ENCODE data around the gene IAH1.

IAH1 gene, protein sequence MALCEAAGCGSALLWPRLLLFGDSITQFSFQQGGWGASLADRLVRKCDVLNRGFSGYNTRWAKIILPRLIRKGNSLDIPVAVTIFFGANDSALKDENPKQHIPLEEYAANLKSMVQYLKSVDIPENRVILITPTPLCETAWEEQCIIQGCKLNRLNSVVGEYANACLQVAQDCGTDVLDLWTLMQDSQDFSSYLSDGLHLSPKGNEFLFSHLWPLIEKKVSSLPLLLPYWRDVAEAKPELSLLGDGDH

DNA sequence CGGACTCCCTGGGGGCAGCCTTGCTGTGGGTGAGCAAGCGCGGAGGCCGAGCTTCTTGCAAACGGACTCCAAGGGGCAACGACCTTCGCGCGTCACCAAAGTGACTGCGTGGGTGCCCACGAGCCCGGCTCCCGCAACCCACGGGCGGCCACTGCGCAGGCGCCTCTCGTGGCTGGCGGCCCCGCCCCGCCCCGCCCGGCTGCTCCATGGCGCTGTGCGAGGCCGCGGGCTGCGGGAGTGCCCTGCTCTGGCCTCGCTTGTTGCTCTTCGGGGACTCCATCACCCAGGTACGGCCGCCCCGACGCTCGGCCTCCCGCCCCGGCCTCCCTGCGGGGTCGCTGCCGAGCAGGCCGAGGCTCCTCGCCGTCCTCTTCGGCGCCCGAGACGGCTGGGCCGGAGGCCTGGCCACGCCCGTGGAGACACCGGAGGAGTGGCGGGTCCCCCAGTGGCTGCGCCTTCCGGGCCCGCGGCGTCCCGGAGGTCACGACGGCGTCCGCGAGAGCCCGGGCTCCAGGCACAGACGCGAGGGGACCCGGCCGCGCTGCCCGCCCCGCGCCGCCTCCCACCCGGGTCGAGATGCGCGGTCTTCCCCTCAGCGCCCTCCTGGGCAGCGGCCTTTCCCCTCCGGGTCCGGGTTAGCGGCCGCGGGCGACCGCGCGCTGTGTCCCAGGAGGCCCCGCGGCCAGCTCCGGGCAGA, at the start of gene IAH1:
Gene IAH1, plus strand, starts transcription at position 191 of the 697 bp plus-strand sequence. Its CDS starts 16 bp downstream, at position 207.
- DNase-seq, result peak; percentile 17

DNA sequence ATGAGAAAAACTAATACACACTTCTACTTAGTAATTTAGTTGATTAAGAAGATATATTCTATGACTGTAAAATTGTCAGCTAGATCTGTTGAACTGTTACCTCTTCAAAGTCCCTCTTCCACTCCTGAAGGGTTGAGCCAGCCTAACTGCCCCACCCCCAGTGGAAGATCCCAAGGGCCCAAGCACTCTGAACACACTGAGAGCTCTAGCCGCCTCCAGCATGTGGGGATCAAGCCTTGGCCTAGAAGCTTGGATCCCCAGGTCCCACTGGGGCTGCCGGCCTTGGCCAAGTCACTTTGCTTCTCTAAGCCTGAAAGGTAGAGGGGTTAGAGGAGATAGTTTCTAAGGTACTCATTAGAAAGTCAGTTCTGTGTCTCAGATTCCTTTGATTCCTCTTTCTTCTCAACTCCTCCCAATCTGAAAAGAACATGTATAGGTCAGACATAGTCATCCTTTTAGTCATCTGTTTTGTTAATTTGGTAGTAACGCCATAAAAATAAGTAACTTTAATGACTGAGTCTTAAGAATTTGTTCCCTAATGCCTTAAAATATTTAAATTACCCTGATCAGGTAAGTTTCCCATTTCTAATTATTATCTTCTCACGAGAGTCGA, 45.3 kb upstream of the IAH1 start:
- DNase-seq, result no peak

DNA sequence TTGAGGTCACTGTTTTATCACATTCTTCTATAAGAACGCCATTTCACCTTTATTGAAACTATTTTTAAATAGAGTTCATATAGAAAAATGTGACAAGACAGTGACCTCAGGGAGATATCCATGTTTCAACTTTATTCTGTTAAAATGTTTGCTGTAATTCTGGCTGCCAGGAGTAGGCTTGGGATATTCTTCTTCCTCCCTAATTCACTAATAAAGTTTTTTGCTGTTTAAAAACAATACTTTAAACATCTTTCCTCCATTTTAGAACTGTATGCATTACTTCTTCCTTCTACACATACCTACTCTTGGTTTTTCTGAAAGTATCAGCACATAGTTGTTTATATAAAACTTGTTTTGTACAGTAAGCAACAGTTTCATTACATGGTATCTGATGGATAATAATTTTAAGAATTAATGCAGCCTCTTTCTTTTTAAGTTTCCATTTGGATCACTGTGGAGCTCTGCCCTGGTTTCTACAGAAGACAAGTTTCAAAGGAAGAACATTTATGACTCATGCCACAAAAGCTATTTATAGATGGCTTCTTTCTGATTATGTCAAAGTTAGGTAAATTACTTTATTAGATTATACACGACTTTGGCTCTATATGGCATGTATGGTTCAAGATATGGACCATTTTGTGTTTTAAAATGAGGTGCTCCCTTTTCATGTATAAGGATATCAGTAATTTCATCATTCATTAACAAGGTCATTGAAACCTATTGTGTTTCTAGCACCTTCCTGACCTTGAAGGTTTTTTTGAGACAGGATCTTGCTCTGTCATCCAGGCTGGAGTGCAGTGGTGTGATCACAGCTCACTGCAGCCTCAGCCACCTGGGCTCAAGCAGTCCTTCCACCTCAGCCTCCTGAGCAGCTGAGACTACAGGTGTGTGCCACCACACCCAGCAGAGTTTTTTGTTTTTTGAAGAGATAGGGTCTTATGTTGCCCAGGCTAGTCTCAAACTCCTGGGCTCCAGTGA, 43.7 kb upstream of the IAH1 start:
- DNase-seq, result no peak

DNA sequence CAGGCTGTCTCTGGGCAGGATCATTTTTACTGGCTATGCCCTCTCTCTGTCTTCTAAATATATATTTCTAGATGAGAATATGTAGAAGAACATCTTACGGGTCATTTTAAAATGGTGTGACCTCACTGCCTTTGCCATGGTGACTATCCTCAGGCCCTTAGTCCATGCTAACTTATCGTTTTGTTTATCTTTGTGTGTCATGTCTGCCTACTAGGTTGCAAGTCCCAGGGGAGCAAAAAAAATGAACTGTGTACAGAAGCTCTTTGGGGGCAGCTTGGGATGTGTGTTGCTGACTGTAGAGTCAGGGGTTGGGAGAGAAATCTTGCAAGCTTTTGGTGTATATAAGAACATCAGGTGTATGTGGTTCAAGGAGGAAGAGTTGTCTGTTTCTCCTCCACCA, 39.9 kb upstream of the IAH1 start:
- no peak for DNase-seq

DNA sequence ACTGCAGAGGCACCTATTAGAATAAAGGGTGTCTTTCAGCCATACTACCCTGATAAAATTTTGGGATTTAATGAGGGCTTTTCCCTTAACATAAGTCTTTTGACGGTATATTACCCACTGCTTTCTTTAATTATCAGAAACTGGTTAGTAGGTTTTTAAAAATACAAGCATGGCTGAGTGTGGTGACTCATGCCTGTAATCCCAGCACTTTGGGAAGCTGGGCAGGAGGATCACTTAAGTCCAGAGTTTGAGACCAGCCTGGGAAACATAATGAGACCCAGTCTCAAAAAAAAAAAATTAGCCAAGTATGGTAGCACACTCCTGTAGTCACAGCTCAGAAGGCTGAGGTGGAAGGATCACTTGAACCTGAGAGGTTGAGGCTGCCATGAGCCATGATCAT, 34.8 kb upstream of the IAH1 start:
- no peak for DNase-seq

DNA sequence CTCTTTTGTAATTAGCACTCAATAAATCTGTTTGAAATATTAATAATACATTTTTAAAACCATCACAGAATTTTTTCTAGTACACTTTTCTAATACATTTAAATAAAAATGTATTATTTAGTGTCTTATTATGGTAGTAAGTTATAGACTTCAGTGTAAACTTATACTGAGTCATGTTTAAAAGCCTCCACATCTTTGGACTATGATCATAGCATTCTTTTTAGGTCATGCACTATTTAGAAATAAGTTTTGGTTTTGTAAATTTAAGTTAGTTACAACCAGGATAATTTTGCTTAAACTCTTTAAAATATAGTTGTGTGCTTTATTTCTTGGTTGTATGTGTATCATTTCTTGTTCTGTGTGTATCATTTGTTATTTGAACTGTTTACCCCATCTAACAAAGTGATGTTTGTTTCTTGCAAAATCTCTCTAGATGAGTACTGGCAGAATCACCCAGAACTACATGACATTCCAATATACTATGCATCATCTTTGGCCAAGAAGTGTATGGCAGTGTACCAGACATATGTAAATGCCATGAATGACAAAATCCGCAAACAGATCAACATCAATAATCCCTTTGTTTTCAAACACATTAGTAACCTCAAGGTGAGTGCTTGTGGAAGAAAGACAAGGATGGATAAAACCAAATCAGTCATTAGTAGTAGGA, 34.2 kb upstream of the IAH1 start:
- DNase-seq, result no peak

DNA sequence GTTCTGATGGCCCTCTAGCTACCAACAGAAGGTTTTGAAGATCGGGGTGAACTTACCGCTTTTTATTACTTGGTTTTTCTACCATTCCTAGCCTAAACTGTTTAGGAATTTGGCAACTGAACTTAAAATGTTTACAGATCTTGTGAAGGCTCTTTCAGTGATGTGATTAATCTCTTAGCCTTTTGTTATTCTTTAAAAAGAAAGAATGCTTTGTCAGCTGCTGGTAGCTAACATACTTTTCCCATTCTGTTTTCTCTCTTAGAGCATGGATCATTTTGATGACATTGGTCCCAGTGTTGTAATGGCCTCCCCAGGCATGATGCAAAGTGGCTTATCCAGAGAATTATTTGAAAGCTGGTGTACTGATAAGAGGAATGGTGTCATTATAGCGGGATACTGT, 32.8 kb upstream of the IAH1 start:
- DNase-seq, result no peak

DNA sequence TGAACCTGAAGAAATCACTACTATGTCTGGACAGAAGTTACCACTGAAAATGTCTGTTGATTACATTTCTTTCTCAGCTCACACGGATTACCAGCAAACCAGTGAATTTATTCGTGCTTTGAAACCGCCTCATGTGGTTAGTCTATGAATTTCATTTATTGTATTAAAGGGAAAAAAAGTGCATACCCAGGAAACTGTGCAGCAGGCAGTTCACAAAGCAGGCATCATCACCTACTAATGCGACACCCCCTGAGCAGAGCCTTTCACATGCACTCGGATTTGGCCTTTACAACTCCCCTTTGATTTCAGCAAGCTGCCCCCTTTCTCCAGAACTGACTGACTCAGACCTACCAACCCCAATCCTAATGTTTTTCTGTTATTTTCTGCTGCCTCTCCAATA, 30.8 kb upstream of the IAH1 start:
- DNase-seq, result no peak

DNA sequence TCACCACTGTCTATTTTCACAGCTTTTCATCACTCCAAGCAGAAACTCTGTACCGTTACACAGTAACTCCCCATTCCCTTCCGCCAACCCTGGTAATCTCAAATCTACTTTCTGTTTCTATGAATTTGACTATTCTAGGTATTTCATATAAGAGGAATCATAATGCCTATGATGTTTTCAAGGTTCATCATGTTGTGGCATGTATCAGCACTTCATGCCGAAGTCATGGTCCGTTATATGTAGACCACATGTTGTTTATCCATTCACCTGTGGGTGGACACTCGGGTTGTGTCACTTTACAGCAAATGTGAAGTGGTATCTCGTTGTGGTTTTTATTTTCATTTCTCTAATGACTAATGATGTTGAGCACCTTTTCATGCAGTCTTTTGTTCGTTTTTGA, 29.3 kb upstream of the IAH1 start:
- DNase-seq, result no peak

DNA sequence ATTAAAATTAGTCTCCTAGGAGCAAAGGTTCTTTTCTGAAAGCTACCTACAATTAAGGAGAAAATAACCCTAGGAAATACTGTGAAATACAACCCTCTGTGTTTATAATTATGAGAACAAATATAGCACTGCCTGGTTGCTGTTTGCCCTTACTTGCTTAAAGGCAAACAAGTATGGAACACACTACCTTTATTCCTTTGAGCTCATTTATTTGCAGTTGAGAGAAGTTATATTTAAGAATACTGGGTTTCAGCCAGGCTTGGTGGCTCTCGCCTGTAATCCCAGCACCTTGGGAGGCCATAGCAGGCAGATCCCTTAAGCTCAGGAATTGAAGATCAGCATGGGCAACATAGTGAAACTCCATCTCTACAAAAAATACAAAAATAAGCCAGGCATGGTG, 23.1 kb upstream of the IAH1 start:
- no peak for DNase-seq

DNA sequence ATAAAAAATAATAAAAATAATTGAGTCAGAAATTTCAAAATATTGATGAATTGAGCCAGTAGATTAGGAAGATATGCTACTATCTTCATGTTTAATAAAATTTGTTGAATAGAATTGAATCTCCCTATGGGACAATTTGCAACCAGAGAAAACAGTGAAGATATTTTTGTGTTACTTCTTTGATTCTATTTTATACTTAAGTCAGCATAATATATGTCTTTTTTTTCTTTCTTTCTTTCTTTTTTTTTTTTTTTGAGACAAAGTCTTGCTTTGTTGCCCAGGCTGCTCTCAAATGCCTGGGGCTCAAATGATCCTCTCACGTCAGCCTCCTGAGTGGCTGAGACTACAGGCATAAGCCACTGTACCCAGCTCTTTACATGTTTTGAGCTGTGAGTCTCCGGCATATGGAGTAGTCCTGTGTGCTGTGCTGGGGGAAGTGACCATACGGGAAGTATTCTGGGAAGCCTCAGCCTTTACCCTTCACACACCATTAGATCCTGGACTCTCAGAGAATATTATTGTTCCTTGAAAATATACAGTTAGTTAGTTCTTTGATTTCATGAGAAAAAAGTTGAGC, 13.8 kb upstream of the IAH1 start:
- DNase-seq, result no peak

DNA sequence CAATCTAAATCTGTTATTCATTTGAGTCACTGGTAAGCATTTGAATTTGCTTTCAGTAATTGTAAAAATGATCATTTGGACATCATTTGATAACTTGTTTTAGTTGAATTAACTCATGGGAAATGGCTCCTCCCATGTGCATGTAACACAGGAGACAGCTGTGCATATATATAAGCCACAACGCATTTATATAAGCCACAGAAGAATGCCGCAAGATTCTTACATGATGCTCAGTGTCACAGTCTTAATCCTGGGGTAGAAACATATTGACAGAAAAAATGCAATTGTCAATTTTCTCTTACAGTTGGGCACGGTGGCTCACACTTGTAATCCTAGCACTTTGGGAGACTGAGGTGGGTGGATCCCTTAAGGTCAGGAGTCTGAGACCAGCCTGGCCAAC, 13.3 kb upstream of the IAH1 start:
- no peak for DNase-seq

DNA sequence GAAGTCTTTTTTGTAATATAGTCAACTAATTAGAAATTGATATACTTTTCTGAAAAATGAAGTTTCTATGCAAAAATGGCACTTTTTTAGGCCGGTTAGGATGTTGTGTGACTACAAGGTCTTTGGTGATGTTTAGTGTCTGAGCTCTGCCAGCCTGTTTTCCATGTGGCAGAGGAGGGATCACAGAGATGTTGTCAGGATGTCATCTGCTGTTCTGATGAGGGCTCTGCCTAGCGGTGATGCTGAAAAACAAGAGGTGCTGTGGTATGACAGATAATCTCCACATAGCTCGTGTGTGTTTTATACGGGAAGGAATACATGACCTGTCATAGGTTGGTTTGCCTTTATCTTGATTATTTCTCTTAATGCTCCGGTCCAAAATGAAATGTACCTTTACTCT, 12.0 kb upstream of the IAH1 start:
- DNase-seq, result no peak

DNA sequence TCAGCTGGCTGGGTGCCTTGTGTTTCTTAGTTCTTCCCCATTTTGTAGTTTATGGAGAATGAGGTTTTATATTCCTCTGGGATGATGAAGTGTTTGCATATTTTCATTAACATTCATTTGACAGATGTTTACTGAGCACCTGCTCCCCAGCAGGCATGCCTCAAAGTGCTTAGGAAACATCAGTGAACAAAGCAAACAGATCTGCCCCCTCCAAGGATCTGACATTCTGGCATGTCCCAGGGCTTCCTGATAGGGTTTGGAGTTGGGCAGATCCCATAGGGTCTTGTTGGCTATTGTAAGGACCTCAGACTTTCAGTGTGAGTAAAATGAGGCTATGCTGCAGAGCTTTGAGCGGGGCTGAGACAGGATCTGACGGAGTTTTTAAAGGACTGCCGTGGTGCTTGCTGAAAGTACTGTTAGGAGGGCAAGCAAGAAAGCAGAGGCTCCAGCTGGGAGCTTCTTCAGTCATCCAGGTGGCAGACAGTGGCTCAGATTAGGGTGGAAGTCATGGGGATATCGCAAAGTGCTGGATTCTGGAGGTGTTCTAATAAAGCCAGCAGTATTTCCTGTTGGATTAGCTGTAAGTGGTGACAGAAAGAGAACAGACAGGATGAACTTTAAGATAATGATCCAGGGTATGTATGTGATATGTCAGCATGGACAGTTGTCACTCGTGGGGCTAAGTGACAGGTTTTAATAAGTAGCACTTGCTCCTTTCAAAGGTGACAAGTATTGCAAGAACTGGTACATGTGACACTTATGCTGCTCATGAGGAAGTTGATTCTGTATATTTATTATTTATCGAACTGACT, 11.3 kb upstream of the IAH1 start:
- peak; percentile 48 for DNase-seq

DNA sequence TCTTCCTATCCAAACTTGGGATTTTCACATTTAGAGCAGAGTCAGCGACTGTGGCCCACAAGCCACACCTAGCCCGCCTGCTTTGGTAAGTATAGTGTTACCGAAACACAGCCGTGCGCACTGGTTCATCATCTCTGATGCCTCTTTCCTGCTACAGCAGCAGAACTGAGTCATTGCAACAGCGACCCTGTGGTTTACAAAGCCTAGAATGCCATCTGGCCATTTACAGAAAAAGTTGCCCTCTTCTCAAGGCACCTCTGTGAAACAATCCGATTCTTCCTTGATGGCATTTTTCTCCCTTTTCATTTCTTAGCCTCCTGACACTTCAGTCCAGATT, 10.7 kb upstream of the IAH1 start:
- no peak for DNase-seq

DNA sequence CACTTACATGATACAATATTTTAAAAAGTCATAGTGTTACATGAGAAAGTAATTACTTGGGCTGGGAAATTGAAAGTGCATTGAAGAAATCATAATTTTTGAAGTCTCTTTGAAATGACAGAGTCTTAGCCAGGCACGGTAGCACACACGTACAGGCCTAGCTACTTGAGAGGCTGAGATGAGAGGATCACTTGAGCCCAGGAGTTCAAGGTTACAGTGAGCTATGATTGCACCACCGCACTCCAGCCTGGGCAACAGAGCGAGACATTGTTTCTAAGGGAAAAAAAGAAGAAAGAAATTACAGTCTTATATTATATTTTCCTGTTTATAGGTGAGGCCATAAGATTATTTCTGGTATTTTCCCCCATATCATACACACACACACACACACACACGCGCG, 9.2 kb upstream of the IAH1 start:
- no peak for DNase-seq

DNA sequence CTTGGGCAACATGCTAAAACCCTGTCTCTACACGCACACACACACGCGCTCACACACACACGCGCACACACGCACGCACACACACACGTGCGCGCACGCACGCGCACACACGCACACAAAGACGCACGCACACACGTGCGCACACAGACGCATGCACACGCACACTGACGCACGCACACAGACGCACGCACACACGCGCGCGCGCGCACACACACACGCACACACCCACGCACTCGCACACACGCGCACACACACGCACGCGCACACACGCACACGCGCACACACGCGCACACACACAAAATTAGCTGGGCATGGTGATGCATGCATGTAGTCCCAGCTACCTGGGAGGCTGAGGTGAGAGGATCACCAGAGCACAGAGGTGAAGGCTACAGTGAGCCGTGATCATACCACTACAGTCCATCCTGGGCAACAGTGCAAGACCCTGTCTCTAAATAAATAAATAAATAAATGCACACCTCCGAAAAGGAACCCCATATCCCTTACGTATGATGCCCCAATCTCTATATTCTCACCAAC, 8.1 kb upstream of the IAH1 start:
- no peak for DNase-seq

DNA sequence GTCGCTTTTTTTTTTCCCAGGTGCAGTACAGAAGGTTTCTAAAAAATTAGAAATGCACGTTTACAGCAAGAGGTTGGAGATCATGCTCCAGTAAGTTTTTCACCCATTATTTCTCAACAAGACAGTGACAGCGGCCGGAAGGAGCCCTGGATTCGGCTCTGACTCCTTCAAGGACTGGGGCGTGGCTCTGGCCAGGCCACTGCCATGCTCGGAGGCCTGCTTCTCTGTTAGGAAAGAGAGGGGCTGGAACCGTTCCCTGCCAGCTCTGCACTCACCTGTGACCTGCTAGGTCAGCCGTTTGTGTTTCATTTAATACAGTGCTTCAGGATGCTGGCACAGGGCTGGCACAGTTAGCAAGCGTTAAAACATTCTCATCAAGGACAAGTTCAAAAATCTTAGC, 6.7 kb upstream of the IAH1 start:
- no peak for DNase-seq

DNA sequence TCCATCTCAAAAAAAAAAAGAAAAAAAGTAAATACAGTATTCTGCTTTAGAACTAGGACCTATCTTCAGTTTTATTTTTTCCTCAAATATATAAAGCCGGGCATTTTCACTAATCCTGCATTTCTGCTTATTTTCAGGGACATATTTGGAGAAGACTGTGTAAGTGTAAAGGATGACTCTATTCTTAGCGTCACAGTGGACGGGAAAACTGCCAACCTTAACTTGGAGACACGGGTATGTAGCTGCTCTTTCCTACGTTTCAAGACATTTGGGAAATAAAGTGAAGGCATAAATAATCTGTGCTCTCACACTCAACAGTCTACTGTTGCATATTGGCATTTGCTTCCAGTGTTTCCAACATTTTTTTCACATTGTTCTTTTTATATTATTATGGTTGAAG, 3.1 kb upstream of the IAH1 start:
- no peak for DNase-seq

DNA sequence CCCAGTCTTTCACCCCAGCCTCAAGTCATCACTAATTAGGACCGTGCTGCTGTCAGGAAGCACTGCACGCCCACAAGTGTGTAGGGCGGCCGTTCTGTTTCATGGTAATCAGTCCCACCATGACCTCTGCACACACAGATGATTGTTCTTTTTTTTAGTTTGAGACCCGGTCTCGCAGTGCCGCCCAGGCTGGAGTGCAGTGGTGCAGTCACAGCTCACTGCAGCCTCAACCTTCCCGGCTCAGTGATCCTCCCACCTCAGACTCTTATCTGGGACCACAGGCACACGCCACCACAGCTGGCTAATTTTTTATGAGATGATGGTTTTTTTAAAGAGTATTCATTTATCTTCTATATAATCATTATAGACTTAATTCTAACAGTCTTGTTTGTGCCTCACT, 1.8 kb upstream of the IAH1 start:
- DNase-seq, result no peak

DNA sequence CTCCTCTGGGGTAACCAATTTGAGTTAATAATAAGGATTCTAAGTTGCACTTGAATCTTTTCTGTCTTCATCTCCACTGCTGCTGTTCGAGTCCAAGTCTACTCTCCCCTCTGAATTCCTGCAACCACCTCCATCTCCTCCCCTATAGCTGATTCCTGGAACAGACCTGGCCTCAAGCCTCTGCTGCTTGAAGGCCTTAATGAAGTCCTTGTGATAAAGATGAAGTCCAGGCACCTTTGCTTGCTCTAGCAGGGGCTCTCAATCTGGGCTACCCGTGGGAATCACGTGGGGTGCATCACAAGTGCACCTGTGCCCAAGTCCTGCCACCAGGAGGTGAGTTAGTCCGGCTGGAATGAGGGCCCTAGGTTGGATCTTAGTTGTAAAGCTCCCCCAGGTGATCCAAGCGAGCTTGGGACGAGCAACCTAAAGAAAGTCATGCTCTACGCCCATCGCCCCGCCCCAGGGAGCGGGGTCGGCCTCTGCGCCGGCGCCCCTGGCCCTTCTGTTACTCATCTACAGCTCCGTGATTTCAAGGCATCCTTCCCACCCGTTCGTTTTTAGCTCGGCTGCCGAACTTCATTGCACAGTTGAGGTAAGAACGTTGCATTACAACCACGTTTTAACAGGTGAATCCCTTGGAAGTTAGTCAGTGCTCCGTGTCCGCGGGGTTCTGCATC, 905 bp upstream of the IAH1 start:
- peak; percentile 43 for DNase-seq
